KMS-11 (cell line): Measurements from ENCODE around the gene LRRC47.

ENCODE experiments used
- H2AFZ ChIP-seq: fragments of 200-600 bp; sonication (generic); 2 replicates; pipeline ENCODE4 v1.6.1; 2016; ENCODE audit warnings: antibody characterized with exemption, mixed run types, low read depth
- H3K27ac ChIP-seq: fragments of 200-600 bp; sonication (generic); 2 replicates; pipeline ENCODE4 v1.6.1; 2016; ENCODE audit warnings: mild to moderate bottlenecking, mixed run types
- H3K27me3 ChIP-seq: fragments of 200-600 bp; sonication (generic); 2 replicates; pipeline ENCODE4 v1.6.1; 2017; ENCODE audit warnings: mild to moderate bottlenecking, low read depth, mixed run types, moderate library complexity; ENCODE audit not compliant: insufficient read depth
- H3K36me3 ChIP-seq: fragments of 200-600 bp; sonication (generic); 2 replicates; pipeline ENCODE4 v1.6.1; 2017; ENCODE audit warnings: mild to moderate bottlenecking, mixed run types; ENCODE audit not compliant: insufficient read depth
- H3K4me1 ChIP-seq: fragments of 200-600 bp; sonication (generic); 2 replicates; pipeline ENCODE4 v1.6.1; 2016; ENCODE audit warnings: mild to moderate bottlenecking, low read depth, mixed run types; ENCODE audit not compliant: poor library complexity, severe bottlenecking
- H3K4me2 ChIP-seq: fragments of 200-600 bp; sonication (generic); 2 replicates; pipeline ENCODE4 v1.7.0; 2016; ENCODE audit warnings: mild to moderate bottlenecking, mixed run types
- H3K4me3 ChIP-seq: fragments of 200-600 bp; sonication (generic); IDR thresholded peaks from 2 replicates; pipeline ENCODE4 v1.6.1; 2017; ENCODE audit warnings: low read depth, low read length, mixed read lengths; ENCODE audit not compliant: insufficient read depth
- H3K79me2 ChIP-seq: fragments of 200-600 bp; sonication (generic); 2 replicates; pipeline ENCODE4 v1.6.1; 2016; ENCODE audit warnings: low read depth, mixed run types; ENCODE audit not compliant: insufficient read depth
- H3K9ac ChIP-seq: fragments of 200-600 bp; sonication (generic); 2 replicates; pipeline ENCODE4 v1.6.1; 2016; ENCODE audit warnings: mild to moderate bottlenecking, mixed run types
- H4K20me1 ChIP-seq: fragments of 200-600 bp; sonication (generic); 2 replicates; pipeline ENCODE4 v1.6.1; 2016; ENCODE audit warnings: mild to moderate bottlenecking, mixed run types; ENCODE audit not compliant: insufficient read depth
- TF ChIP-seq, protein P1 (sequence below): fragments of 200-600 bp; sonication (generic); conservative IDR thresholded peaks from 2 replicates; pipeline ENCODE4 v1.6.1; 2017; ENCODE audit warnings: low read depth, mild to moderate bottlenecking, antibody characterized with exemption, low read length, moderate library complexity, mixed read lengths

LRRC47 gene

DNA sequence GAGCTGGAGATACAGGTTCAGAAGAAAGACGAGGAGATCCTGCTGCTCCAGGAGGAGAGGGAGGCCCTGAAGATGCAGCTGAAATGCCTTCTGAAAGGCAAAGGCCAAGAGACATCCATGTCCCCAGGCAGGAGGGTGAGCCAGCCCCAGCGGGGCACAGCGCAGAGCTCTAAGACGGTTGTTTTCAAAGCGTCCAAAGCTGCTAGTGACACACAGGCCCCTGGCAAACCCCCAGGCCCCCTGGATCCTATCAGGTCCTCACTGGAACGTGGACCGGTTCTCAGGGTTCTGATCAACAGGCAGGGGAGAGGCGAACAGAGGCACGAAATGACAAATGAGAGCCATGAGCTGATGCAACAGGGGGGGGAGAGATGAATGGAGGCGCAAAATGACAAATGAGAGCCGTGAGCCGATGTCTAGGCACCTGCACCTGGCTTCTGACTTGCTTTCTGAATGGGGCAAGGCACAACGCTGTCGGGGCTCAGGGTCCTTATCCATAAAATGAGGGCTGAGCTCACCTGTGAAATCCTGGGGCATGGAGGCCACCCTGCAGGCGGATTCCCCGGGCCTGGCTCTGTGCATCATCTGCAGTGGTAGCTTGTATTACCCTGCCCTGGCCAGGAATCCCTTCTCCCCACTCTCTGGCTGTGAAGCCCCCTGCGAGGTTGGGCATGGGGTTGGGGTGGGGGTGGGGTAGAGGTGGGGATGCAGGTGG is 34.8 kb downstream of the LRRC47 start:
- Histone ChIP-seq H3K27me3 (peaks cover 96% of the 10 kb centered on the region), H3K9ac (no peak overlapping the region), H3K4me3 (no peak overlapping the region), H2AFZ (no peak overlapping the region), H3K36me3 (no peaks in the 10 kb centered on the region), H3K27ac (no peak overlapping the region), H3K4me1 (no peaks in the 10 kb centered on the region), H4K20me1 (no peaks in the 10 kb centered on the region), H3K4me2 (no peak overlapping the region), H3K79me2 (no peaks in the 10 kb centered on the region)
- TF ChIP-seq, protein P1, sequence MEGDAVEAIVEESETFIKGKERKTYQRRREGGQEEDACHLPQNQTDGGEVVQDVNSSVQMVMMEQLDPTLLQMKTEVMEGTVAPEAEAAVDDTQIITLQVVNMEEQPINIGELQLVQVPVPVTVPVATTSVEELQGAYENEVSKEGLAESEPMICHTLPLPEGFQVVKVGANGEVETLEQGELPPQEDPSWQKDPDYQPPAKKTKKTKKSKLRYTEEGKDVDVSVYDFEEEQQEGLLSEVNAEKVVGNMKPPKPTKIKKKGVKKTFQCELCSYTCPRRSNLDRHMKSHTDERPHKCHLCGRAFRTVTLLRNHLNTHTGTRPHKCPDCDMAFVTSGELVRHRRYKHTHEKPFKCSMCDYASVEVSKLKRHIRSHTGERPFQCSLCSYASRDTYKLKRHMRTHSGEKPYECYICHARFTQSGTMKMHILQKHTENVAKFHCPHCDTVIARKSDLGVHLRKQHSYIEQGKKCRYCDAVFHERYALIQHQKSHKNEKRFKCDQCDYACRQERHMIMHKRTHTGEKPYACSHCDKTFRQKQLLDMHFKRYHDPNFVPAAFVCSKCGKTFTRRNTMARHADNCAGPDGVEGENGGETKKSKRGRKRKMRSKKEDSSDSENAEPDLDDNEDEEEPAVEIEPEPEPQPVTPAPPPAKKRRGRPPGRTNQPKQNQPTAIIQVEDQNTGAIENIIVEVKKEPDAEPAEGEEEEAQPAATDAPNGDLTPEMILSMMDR = no peak

DNA sequence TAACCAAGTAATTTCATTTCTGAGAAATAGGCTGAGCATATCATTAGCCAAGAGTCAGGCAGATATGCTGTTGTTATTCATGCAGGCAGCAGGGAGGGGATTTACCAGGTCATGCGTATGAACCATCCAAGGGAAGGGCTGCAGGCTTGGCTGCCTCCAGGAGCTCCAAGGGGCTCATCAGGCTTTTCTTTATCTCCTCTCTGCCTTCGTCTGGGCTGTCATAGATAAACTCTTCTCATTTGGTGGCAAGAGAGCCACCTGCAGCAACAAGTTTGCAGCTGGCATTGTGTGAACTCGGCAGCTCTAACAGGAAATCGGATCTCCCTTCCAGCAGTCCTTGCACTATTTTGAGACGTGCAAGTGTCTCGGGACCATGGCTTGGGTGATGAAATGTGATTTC is 36.5 kb downstream of the LRRC47 start:
- no peak overlapping the region for H3K27ac ChIP-seq
- no peak overlapping the region for H3K4me2 ChIP-seq
- no peaks in the 10 kb centered on the region for H3K36me3 ChIP-seq
- no peaks in the 10 kb centered on the region for H3K79me2 ChIP-seq
- no peaks in the 10 kb centered on the region for H4K20me1 ChIP-seq
- no peak overlapping the region for H3K4me3 ChIP-seq
- H3K4me1 ChIP-seq = no peaks in the 10 kb centered on the region
- TF ChIP-seq, protein P1 = no peak
- no peak overlapping the region for H2AFZ ChIP-seq
- no peak overlapping the region for H3K9ac ChIP-seq
- H3K27me3 ChIP-seq = peaks cover 96% of the 10 kb centered on the region

DNA sequence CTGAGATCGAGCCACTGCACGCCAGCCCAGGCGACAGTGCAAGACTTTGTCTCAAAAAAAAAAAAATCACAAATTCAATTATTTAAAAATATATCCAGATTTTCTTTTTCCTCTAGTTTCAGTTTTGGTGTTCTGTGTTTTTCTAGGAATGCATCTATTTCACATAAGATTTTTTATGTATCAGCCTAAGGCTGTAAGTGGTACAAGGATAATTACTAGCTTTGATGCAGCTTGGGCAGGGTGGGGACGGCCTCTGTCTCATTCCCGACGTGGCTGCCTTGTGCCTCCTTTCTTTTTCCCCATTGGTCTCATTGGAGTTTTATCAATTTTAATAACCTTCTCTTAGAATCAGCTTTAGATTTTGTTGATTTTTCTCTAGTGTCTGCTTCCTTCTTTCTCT is 37.1 kb downstream of the LRRC47 start:
- Histone ChIP-seq H3K9ac (no peak overlapping the region), H2AFZ (no peak overlapping the region), H3K79me2 (no peaks in the 10 kb centered on the region), H3K27me3 (peaks cover 96% of the 10 kb centered on the region), H3K4me2 (no peak overlapping the region), H3K4me1 (no peaks in the 10 kb centered on the region), H3K36me3 (no peaks in the 10 kb centered on the region), H4K20me1 (no peaks in the 10 kb centered on the region), H3K4me3 (no peak overlapping the region), H3K27ac (no peak overlapping the region)
- TF ChIP-seq, protein P1 = no peak

DNA sequence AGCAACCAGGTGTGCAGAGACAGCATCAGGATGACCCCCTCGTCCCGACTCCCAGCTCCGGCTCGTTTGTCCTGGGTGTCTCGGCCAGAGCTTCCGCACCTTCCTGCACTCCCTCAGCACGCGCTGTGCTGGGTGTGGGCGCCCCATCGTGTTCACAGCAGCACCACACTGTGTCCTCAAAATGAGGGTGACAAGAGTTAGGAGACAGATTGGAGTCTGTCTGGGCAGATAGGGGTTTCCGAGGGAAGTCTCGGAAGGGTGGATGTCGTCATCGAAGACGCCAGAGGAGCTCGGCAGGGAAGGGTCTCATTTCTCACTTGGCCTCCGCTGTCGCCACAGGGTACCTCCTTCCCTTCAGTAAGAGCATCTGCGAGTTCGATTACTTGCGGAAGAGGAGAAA is 39.9 kb downstream of the LRRC47 start:
- no peak overlapping the region for H3K4me3 ChIP-seq
- no peak overlapping the region for H2AFZ ChIP-seq
- peaks cover 98% of the 10 kb centered on the region for H3K27me3 ChIP-seq
- H3K4me2 ChIP-seq = no peak overlapping the region
- no peak overlapping the region for H3K27ac ChIP-seq
- H3K4me1 ChIP-seq = no peaks in the 10 kb centered on the region
- TF ChIP-seq, protein P1 = no peak
- no peaks in the 10 kb centered on the region for H3K79me2 ChIP-seq
- no peaks in the 10 kb centered on the region for H4K20me1 ChIP-seq
- H3K9ac ChIP-seq = no peak overlapping the region
- H3K36me3 ChIP-seq = no peaks in the 10 kb centered on the region
